Gastrocnemius medialis (tissue), 4 donors: ENCODE results near the gene ITGA11.

Source experiments
- POLR2A ChIP-seq, 2 donors: fragments of 450-650 bp; IDR thresholded peaks; one replicate each; pipeline ENCODE4 v1.6.1; 2017; ENCODE audit warnings: antibody characterized with exemption in 2 of 2, mild to moderate bottlenecking in 2 of 2, moderate library complexity in 2 of 2
- TF ChIP-seq, protein P1 (sequence below), 5 experiments: fragments of 450-650 bp in 3 of 5; fragments of 200-600 bp in 2 of 5; sonication (generic) in 2 of 5; IDR thresholded peaks in 4 of 5; conservative IDR thresholded peaks in 1 of 5; 1 replicate in 4 of 5; 2 replicates in 1 of 5; pipeline ENCODE4 v1.5.1; 2016 to 2019; ENCODE audit warnings: antibody characterized with exemption in 5 of 5, mild to moderate bottlenecking in 3 of 5, moderate library complexity in 3 of 5

DNA sequence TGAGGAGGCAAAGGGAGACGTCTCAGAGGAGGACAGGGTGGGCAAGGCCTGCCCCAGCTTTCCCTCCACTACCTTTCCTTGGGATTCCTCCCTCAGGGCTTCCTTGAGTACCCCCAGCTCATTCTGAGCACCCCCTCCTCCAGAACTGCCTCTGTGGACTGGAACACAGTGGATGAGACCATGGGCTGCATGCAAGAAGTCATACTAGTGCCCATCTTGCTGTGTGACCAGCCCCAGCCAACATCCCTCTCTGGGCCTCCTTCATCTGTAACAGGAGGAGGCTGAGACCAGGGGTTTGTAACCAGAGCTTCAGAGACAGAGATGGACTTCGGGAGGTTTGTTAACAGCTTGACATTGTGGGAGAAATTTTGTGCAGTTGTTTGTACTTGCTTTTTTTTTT lies 128.8 kb downstream of the ITGA11 start:
- TF ChIP-seq, protein P1, sequence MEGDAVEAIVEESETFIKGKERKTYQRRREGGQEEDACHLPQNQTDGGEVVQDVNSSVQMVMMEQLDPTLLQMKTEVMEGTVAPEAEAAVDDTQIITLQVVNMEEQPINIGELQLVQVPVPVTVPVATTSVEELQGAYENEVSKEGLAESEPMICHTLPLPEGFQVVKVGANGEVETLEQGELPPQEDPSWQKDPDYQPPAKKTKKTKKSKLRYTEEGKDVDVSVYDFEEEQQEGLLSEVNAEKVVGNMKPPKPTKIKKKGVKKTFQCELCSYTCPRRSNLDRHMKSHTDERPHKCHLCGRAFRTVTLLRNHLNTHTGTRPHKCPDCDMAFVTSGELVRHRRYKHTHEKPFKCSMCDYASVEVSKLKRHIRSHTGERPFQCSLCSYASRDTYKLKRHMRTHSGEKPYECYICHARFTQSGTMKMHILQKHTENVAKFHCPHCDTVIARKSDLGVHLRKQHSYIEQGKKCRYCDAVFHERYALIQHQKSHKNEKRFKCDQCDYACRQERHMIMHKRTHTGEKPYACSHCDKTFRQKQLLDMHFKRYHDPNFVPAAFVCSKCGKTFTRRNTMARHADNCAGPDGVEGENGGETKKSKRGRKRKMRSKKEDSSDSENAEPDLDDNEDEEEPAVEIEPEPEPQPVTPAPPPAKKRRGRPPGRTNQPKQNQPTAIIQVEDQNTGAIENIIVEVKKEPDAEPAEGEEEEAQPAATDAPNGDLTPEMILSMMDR (IDR thresholded peaks at IDR 0.05 in 4 of 5, conservative IDR thresholded peaks at IDR 0.05 in 1 of 5), result no peak
- no peak for TF ChIP-seq POLR2A (IDR thresholded peaks at IDR 0.05)
